ENCODE results near the gene CD5L.

Gene CD5L

DNA sequence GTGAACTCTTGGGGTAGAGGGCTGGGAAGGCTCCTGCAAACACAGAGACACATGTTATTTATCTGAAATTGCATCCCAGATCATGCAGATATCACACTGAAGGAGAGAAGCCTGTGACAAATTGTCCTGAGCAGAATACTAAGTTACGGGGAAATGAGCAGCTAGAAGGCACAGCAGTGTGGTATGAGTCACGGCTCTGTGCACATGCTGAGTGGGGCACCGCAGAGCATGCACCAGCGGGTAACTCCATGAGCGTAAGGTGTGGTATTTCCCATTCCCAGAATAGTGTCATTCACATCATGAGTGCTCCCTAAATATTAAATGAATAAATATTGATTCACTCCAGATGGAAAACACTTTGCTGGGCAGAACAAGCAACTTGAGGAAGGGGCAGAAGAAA lies 43.4 kb downstream of the CD5L start:
- TF ChIP-seq, protein P1, sequence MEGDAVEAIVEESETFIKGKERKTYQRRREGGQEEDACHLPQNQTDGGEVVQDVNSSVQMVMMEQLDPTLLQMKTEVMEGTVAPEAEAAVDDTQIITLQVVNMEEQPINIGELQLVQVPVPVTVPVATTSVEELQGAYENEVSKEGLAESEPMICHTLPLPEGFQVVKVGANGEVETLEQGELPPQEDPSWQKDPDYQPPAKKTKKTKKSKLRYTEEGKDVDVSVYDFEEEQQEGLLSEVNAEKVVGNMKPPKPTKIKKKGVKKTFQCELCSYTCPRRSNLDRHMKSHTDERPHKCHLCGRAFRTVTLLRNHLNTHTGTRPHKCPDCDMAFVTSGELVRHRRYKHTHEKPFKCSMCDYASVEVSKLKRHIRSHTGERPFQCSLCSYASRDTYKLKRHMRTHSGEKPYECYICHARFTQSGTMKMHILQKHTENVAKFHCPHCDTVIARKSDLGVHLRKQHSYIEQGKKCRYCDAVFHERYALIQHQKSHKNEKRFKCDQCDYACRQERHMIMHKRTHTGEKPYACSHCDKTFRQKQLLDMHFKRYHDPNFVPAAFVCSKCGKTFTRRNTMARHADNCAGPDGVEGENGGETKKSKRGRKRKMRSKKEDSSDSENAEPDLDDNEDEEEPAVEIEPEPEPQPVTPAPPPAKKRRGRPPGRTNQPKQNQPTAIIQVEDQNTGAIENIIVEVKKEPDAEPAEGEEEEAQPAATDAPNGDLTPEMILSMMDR (IDR thresholded peaks at IDR 0.05; ENCODE audit: low read length, missing control alignments) = no peak
- H3K4me3 ChIP-seq (replicated peaks; ENCODE audit: low read depth, low read length) = no peak overlapping the region
- DNase-seq (ENCODE audit: low read depth) = no peak

DNA sequence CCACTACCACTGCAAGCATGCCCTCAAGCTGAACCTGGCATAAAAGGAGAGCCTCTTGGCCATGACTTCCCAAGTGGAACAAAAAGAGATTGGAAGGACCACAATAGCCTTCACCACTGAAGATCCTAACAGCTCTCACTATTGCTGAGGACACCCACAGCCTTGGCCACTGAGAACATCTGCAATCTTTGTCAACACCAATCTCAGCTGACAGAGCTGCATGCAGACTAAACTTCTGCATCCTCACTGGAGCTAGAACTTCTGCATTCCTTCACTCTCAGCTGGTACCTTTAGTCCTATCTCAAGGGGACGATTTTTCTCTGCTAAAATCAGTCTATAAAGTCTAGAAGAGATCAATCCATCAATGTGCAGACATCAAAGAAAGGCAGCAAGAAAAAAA lies 56.4 kb downstream of the CD5L start:
- TF ChIP-seq, protein P1 (IDR thresholded peaks at IDR 0.05; ENCODE audit: low read length, missing control alignments) = no peak
- no peak for DNase-seq (ENCODE audit: low read depth)
- H3K4me3 ChIP-seq (replicated peaks; ENCODE audit: low read depth, low read length) = no peak overlapping the region

- TF ChIP-seq, protein P1 (IDR thresholded peaks at IDR 0.05; ENCODE audit: low read length, missing control alignments) = no peak
- no peak for DNase-seq (ENCODE audit: low read depth)
- H3K4me3 ChIP-seq (replicated peaks; ENCODE audit: low read depth, low read length) = no peak overlapping the region
These were observed 56.8 kb downstream of the CD5L start for GRCh38 chr1:157784801-157785200.

GRCh38 chr1:157782931-157783330 lies 58.7 kb downstream of the CD5L start:
- no peak overlapping the region for H3K4me3 ChIP-seq (replicated peaks; ENCODE audit: low read depth, low read length)
- no peak for DNase-seq (ENCODE audit: low read depth)
- TF ChIP-seq, protein P1 (IDR thresholded peaks at IDR 0.05; ENCODE audit: low read length, missing control alignments) = no peak

GRCh38 chr1:157781048-157781447 lies 60.6 kb downstream of the CD5L start:
- no peak for DNase-seq (ENCODE audit: low read depth)
- H3K4me3 ChIP-seq (replicated peaks; ENCODE audit: low read depth, low read length) = no peak overlapping the region
- TF ChIP-seq, protein P1 (IDR thresholded peaks at IDR 0.05; ENCODE audit: low read length, missing control alignments) = no peak

Data from fibroblast of pulmonary artery (primary cell).